NCI-H2107 (cell line): ENCODE results near the gene FAM78B.

Source experiments
- DNase-seq: peaks from one replicate; lab custom pipeline; 2025; lab: John Stamatoyannopoulos, UW

Gene FAM78B

GRCh38 chr1:166164995-166165660, 1.7 kb downstream of the FAM78B start:
- no peak for DNase-seq

- DNase-seq: no peak
Observed at GRCh38 chr1:166164646-166164994, 2.2 kb downstream of the FAM78B start.

- DNase-seq: no peak
Observed at GRCh38 chr1:166159656-166160055, 7.1 kb downstream of the FAM78B start.

- DNase-seq: no peak
Observed at GRCh38 chr1:166156674-166157073, 10.1 kb downstream of the FAM78B start.

- no peak for DNase-seq
Observed at GRCh38 chr1:166155108-166155507, 11.7 kb downstream of the FAM78B start.

- DNase-seq: no peak
Observed at GRCh38 chr1:166153525-166154314, 13.1 kb downstream of the FAM78B start.

GRCh38 chr1:166152978-166153377, 13.8 kb downstream of the FAM78B start:
- no peak for DNase-seq

GRCh38 chr1:166151804-166152203, 15.0 kb downstream of the FAM78B start:
- no peak for DNase-seq

- no peak for DNase-seq
Observed at GRCh38 chr1:166145499-166145898, 21.3 kb downstream of the FAM78B start.

- no peak for DNase-seq
Observed at GRCh38 chr1:166141969-166142368, 24.8 kb downstream of the FAM78B start.

GRCh38 chr1:166140251-166140650, 26.6 kb downstream of the FAM78B start:
- DNase-seq: no peak

- no peak for DNase-seq
Observed at GRCh38 chr1:166139735-166140134, 27.1 kb downstream of the FAM78B start.

GRCh38 chr1:166136699-166137401, 30.0 kb downstream of the FAM78B start:
- no peak for DNase-seq

- DNase-seq: no peak
Observed at GRCh38 chr1:166136222-166136621, 30.6 kb downstream of the FAM78B start.

- no peak for DNase-seq
Observed at GRCh38 chr1:166133857-166134256, 32.9 kb downstream of the FAM78B start.

GRCh38 chr1:166133276-166133841, 33.4 kb downstream of the FAM78B start:
- DNase-seq: no peak

- DNase-seq: no peak
Observed at GRCh38 chr1:166132496-166132895, 34.3 kb downstream of the FAM78B start.

GRCh38 chr1:166129006-166129405, 37.8 kb downstream of the FAM78B start:
- no peak for DNase-seq

GRCh38 chr1:166128195-166128594, 38.6 kb downstream of the FAM78B start:
- DNase-seq: no peak

- DNase-seq: no peak
Observed at GRCh38 chr1:166127003-166127402, 39.8 kb downstream of the FAM78B start.

- no peak for DNase-seq
Observed at GRCh38 chr1:166122873-166123466, 43.8 kb downstream of the FAM78B start.

GRCh38 chr1:166121010-166121409, 45.8 kb downstream of the FAM78B start:
- DNase-seq: no peak
